Muscle layer of colon (tissue), 2 donors: ENCODE results near the gene FAT1.

Source experiments
- H3K27ac ChIP-seq: one replicate; pipeline ENCODE4 v1.7.0; 2013; ENCODE audit warnings: low read depth, mild to moderate bottlenecking, low read length, moderate library complexity
- H3K27me3 ChIP-seq, 2 donors: one replicate each; pipeline ENCODE4 v1.7.0; 2013; ENCODE audit warnings: low read length in 2 of 2, mild to moderate bottlenecking in 2 of 2; ENCODE audit not compliant: insufficient read depth in 2 of 2, control insufficient read depth in 1 of 2
- H3K36me3 ChIP-seq: one replicate; pipeline ENCODE4 v1.7.0; 2013; ENCODE audit warnings: mild to moderate bottlenecking, low read length; ENCODE audit not compliant: insufficient read depth
- H3K4me1 ChIP-seq: one replicate; pipeline ENCODE4 v1.7.0; 2013; ENCODE audit warnings: mild to moderate bottlenecking, low read length; ENCODE audit not compliant: insufficient read depth
- H3K4me3 ChIP-seq, 2 donors: one replicate each; pipeline ENCODE4 v1.7.0; 2013; ENCODE audit warnings: low read length in 2 of 2, low read depth in 1 of 2, mild to moderate bottlenecking in 1 of 2, moderate library complexity in 1 of 2
- H3K9ac ChIP-seq: one replicate; pipeline ENCODE4 v1.7.0; 2013; ENCODE audit warnings: low read length
- H3K9me3 ChIP-seq: one replicate; pipeline ENCODE4 v1.7.0; 2013; ENCODE audit warnings: mild to moderate bottlenecking, low read length
- donor health status: abdominal sarcoma.
- donor health status: Adenocarcinoma of cecum.

FAT1 gene

GRCh38 chr4:186749611-186750281 is 26.1 kb upstream of the FAT1 start:
- no peaks in the 10 kb centered on the region for H3K9me3 ChIP-seq
- H3K36me3 ChIP-seq = no peaks in the 10 kb centered on the region
- H3K4me3 ChIP-seq = no peak overlapping the region
- no peak overlapping the region for H3K27ac ChIP-seq
- H3K4me1 ChIP-seq = no peaks in the 10 kb centered on the region
- no peak overlapping the region for H3K9ac ChIP-seq
- H3K27me3 ChIP-seq = no peaks in the 10 kb centered on the region

GRCh38 chr4:186746581-186746980 is 22.9 kb upstream of the FAT1 start:
- no peak overlapping the region for H3K27ac ChIP-seq
- H3K9ac ChIP-seq = no peak overlapping the region
- H3K9me3 ChIP-seq = no peaks in the 10 kb centered on the region
- no peaks in the 10 kb centered on the region for H3K27me3 ChIP-seq
- H3K4me3 ChIP-seq = no peak overlapping the region
- no peaks in the 10 kb centered on the region for H3K36me3 ChIP-seq
- no peaks in the 10 kb centered on the region for H3K4me1 ChIP-seq

GRCh38 chr4:186743261-186743660 is 19.6 kb upstream of the FAT1 start:
- Histone ChIP-seq H3K4me1 (no peaks in the 10 kb centered on the region), H3K27me3 (no peaks in the 10 kb centered on the region), H3K36me3 (no peaks in the 10 kb centered on the region), H3K27ac (no peak overlapping the region), H3K4me3 (no peak overlapping the region), H3K9me3 (no peaks in the 10 kb centered on the region), H3K9ac (no peak overlapping the region)

GRCh38 chr4:186740822-186741221 is 17.2 kb upstream of the FAT1 start:
- Histone ChIP-seq H3K9me3 (no peaks in the 10 kb centered on the region), H3K36me3 (no peaks in the 10 kb centered on the region), H3K4me1 (no peaks in the 10 kb centered on the region), H3K4me3 (no peak overlapping the region), H3K27ac (no peak overlapping the region), H3K9ac (no peak overlapping the region), H3K27me3 (no peaks in the 10 kb centered on the region)

- no peaks in the 10 kb centered on the region for H3K27me3 ChIP-seq
- no peak overlapping the region for H3K9ac ChIP-seq
- H3K36me3 ChIP-seq = no peaks in the 10 kb centered on the region
- H3K9me3 ChIP-seq = no peaks in the 10 kb centered on the region
- no peak overlapping the region for H3K27ac ChIP-seq
- H3K4me1 ChIP-seq = no peaks in the 10 kb centered on the region
- no peak overlapping the region for H3K4me3 ChIP-seq
Observed at GRCh38 chr4:186739802-186740434, 16.3 kb upstream of the FAT1 start.

GRCh38 chr4:186739317-186739716 is 15.7 kb upstream of the FAT1 start:
- no peaks in the 10 kb centered on the region for H3K36me3 ChIP-seq
- no peak overlapping the region for H3K27ac ChIP-seq
- no peaks in the 10 kb centered on the region for H3K4me1 ChIP-seq
- no peaks in the 10 kb centered on the region for H3K9me3 ChIP-seq
- H3K9ac ChIP-seq = no peak overlapping the region
- no peak overlapping the region for H3K4me3 ChIP-seq
- no peaks in the 10 kb centered on the region for H3K27me3 ChIP-seq

- H3K27ac ChIP-seq = no peak overlapping the region
- no peak overlapping the region for H3K9ac ChIP-seq
- no peaks in the 10 kb centered on the region for H3K4me1 ChIP-seq
- H3K4me3 ChIP-seq = no peak overlapping the region
- no peaks in the 10 kb centered on the region for H3K27me3 ChIP-seq
- no peaks in the 10 kb centered on the region for H3K36me3 ChIP-seq
- no peaks in the 10 kb centered on the region for H3K9me3 ChIP-seq
Observed at GRCh38 chr4:186738421-186738820, 14.8 kb upstream of the FAT1 start.

GRCh38 chr4:186737427-186737826 is 13.8 kb upstream of the FAT1 start:
- Histone ChIP-seq H3K27ac (no peak overlapping the region), H3K9ac (no peak overlapping the region), H3K9me3 (no peaks in the 10 kb centered on the region), H3K4me1 (no peaks in the 10 kb centered on the region), H3K36me3 (no peaks in the 10 kb centered on the region), H3K27me3 (no peaks in the 10 kb centered on the region), H3K4me3 (no peak overlapping the region)

- Histone ChIP-seq H3K4me3 (no peak overlapping the region), H3K9ac (no peak overlapping the region), H3K27me3 (no peaks in the 10 kb centered on the region), H3K27ac (no peak overlapping the region), H3K4me1 (no peaks in the 10 kb centered on the region), H3K9me3 (no peaks in the 10 kb centered on the region), H3K36me3 (no peaks in the 10 kb centered on the region)
Observed at GRCh38 chr4:186736466-186736865, 12.8 kb upstream of the FAT1 start.

- no peaks in the 10 kb centered on the region for H3K4me1 ChIP-seq
- H3K4me3 ChIP-seq = no peak overlapping the region
- H3K9ac ChIP-seq = no peak overlapping the region
- no peak overlapping the region for H3K27ac ChIP-seq
- no peaks in the 10 kb centered on the region for H3K9me3 ChIP-seq
- H3K27me3 ChIP-seq = no peaks in the 10 kb centered on the region
- no peaks in the 10 kb centered on the region for H3K36me3 ChIP-seq
Observed at GRCh38 chr4:186734251-186734650, 10.6 kb upstream of the FAT1 start.

GRCh38 chr4:186733778-186734177 is 10.1 kb upstream of the FAT1 start:
- Histone ChIP-seq H3K36me3 (no peaks in the 10 kb centered on the region), H3K27me3 (no peaks in the 10 kb centered on the region), H3K9ac (no peak overlapping the region), H3K9me3 (no peaks in the 10 kb centered on the region), H3K4me3 (no peak overlapping the region), H3K27ac (no peak overlapping the region), H3K4me1 (no peaks in the 10 kb centered on the region)

GRCh38 chr4:186730621-186731020 is 7.0 kb upstream of the FAT1 start:
- H3K9me3 ChIP-seq = no peaks in the 10 kb centered on the region
- no peaks in the 10 kb centered on the region for H3K4me1 ChIP-seq
- no peaks in the 10 kb centered on the region for H3K27me3 ChIP-seq
- H3K9ac ChIP-seq = no peak overlapping the region
- H3K4me3 ChIP-seq = no peak overlapping the region
- no peaks in the 10 kb centered on the region for H3K36me3 ChIP-seq
- H3K27ac ChIP-seq = no peak overlapping the region
